Right renal pelvis (tissue), 4 donors: ENCODE results near the gene IRF9. TPM values are rescaled to one million over a fixed set of nuclear protein-coding genes. Genes with fewer than 3 reads are reported as not detected.

Experiments
- DNase-seq, 4 donors: peaks; one replicate each; pipeline ENCODE4 v3.0.0-alpha.2; 2013; ENCODE audit warnings: low read depth in 4 of 4, low spot score in 3 of 4, missing footprints in 1 of 4
- polyA plus RNA-seq, 4 donors: library from polyadenylated mRNA; unstranded; fragments of 120-200 nt; gene quantifications; one replicate each; pipeline ENCODE4 v1.2.1, GENCODE V29; 2013; ENCODE audit not compliant: insufficient read length in 4 of 4

The IRF9 gene
- polyA plus RNA-seq, 4 donors: 45.4 to 65.2 (median 60.4) TPM

DNA sequence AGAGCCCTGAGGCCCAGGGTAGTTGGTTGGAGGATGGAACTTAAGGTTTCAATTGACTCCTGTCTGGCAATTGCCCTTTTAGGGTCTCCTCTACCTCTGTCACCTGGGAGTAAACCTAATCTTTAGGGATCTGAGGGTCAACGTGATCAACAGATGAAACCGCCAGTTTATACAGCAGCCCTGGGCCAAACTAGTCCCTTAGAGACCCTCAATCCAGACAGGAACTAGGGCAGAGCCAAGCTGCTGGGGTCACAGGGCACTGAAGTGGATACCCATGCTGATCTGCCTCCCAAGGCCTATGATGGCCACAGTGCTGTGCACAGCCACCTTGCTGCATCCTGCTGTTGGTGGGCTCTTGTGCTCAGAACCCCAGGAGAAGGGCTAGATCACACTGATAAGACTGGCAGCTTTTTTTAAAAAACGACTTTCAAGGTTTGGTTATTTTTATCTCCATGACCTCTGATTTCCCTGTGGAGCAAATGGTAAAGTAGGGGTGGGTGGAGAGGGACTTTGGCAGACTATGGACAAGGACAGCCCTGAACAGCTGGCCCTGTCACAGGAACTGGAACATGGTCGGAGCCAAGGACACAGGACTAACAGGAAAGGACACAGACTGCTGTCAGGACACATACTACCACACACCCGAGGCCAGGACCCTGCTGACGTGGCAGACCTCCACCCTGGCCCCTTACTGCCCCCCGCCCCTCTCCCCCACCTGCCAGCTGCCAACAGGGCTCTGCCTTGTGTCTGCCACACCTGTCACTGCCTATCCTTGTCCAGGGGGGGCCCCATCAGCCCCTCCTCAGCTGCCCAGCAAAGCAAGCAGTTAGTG, 30.1 kb upstream of the IRF9 start:
- no peak for DNase-seq

DNA sequence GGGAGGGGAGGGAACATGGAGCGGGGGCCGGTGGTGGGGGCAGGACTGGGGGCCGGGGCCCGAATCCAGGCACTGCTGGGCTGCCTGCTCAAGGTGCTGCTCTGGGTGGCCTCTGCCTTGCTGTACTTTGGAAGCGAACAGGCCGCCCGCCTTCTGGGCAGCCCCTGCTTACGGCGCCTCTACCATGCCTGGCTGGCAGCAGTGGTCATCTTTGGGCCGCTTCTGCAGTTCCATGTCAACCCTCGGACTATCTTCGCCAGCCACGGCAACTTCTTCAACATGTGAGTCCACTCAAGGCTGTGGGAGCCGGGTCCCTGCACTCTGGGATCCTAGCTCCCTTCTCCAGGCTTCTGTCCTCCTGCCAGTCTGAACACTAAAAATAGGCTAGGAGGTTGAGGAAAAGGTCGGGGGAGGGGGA, 29.5 kb upstream of the IRF9 start:
- DNase-seq: no peak

DNA sequence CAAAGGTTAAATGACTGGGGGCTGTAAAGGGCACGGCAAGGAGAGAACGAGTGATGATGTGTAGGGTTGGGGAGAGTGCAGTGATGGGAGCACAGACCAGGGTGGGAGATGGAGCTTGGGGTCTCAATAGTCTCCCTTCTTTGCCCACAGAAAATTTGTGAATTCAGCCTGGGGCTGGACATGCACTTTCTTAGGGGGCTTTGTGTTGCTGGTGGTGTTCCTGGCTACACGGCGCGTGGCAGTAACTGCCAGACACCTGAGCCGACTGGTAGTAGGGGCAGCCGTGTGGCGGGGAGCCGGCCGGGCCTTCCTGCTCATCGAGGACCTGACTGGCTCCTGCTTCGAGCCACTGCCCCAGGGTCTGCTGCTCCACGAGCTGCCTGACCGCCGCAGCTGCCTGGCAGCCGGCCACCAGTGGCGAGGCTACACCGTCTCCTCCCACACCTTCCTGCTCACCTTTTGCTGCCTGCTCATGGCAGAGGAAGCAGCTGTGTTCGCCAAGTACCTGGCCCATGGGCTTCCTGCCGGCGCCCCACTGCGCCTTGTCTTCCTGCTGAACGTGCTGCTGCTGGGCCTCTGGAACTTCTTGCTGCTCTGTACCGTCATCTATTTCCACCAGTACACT, 28.9 kb upstream of the IRF9 start:
- DNase-seq: no peak

DNA sequence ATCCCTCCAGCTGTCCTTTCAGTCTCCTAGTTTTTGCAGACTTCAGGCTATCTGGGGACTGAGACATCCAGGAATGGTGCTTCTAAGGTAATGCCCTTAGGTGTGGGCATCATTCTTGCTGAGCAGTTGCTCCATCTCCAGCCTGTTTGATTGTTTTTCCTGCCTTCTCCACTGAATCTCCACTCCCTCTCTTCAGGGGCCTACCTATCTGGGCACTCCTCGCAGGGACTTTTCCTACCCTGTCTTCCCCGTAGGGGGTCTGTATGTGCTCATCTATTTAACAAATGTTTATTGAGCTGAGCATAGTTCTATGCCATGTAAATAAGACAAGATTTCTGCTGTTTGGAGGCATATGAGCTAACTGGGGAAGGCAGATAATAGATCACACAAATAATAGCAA, 28.1 kb upstream of the IRF9 start:
- no peak for DNase-seq

DNA sequence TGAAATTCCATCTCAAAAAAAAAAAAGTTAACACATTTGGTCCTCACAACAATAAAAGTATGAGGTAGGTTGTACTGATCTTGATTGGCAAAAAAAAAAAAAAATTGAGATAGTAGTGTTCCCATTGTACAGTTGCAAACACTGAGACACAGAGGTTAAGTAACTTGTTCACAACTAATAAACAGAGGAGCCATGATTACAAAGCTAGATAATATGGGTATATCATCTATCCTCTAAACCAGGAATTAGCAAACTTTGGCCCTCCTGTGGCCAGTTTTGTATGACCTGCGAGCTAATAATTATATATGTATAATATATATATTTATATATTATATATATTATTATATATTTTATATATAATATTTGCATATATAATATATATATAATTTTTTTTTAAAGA, 27.3 kb upstream of the IRF9 start:
- no peak for DNase-seq

DNA sequence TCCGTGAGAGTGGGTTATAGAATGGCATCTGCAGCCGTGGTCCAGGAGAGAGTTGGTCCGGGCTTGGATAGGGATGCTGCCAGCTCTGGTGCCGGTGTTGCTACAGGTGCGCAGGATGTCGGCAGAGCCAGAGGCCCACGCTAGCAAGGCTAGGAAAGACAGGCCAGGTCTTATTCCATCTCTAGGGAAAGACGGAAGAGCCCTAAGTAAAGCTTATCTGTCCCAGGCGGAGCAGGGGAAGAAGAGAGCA, 25.6 kb upstream of the IRF9 start:
- DNase-seq: no peak

DNA sequence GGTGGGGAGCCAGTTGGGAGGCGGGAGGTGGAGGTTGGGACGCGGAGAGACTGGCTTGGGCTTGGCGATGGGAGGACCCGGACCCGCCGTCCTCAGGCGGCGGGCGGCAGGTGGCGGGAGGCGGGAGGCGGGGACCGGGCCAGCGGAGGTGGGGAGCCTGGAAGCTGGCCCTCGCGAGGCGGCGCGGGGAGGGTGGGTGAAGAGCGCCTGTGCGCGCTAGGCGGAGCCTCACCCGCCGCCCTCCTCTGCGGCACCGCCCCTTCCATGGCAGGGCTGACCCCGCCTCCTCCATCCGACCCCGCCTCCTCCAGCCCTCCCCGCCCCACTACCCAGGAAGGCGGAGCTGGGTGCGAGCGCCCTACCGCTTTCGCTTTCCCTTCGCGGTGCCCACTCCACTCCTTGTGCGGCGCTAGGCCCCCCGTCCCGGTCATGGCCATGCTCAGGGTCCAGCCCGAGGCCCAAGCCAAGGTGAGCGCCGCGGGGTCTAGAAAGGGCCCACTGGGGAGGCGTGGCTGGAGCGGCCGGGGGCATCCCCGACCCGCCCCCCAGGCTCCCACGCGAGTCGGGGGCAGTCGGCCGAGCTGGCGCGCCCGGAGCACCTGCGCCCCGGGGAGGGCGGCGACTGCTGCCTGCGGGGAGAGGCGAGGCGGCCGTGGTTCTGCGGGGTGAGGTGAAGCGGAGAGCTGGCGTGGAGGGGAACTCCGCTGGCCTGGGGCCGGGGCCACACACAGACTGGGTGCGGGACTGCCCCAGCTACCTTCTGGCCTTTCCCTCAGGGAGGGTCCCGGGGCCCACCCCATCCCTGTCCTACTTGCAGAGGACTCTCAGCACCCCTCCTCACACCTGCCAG, 25.0 kb upstream of the IRF9 start, which contains the start of gene PSME1:
TSS of gene PSME1 (plus strand) at position 361 of the 850 bp plus-strand sequence. CDS start at position 430, 69 bp downstream.
- peak; percentile 76 to 84 (median 81) for DNase-seq

DNA sequence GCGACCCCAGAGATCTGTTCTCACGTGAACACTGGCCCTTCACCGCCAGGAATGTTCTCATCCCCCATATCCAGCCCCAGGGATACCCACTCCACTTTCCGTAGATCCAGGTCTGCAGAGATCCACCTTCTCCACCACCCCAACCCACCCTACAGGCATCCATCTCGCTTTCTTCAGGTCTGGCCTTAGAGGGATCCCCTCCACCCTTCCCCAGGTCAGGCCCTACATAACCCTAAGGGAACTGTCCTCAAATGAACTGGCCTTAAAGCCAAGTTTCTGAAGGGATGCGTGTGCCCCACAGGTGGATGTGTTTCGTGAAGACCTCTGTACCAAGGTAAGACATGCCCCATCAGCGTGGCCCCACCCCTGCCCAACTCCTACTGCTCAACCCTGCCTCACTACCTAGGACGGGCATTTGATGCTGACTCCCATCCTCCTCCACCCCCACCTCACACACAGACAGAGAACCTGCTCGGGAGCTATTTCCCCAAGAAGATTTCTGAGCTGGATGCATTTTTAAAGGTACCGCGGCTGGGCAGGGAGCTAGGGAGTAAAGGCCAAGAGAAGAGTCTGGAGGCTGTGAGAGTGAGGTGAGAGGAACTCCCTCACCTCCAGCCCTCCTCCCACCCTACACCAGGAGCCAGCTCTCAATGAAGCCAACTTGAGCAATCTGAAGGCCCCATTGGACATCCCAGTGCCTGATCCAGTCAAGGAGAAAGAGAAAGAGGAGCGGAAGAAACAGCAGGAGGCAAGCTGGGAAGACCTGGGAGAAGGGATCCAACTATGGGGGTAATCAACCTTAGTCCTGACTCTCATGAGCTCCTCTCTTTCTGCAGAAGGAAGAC, 24.2 kb upstream of the IRF9 start:
- no peak for DNase-seq

DNA sequence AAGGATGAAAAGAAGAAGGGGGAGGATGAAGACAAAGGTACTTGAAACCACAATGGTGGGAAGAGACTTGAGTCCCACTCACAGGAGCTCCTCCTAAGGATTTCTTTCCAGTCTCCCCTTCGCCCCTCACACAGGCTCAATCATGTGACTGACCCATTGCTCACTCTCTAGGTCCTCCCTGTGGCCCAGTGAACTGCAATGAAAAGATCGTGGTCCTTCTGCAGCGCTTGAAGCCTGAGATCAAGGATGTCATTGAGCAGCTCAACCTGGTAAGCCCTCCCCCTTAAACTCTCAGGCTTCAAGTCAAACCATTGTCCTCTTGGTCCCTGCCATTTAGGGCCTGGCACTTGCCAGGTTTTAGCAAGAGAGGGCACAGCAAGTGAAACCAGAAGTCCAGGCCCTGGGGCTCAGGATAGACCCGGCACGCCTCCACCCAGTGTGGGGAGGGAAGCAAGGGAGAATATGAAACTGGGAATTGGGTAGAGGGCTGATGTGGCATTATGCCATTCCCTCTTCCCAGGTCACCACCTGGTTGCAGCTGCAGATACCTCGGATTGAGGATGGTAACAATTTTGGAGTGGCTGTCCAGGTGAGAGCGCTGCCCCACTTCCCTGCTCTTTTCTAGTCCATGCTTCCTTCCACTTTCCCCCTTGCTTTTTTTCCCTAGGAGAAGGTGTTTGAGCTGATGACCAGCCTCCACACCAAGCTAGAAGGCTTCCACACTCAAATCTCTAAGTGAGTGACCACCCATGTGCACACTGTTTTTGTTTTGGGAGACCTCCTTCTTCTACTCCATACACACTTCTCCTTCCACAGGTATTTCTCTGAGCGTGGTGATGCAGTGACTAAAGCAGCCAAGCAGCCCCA, 23.3 kb upstream of the IRF9 start:
- DNase-seq: no peak

DNA sequence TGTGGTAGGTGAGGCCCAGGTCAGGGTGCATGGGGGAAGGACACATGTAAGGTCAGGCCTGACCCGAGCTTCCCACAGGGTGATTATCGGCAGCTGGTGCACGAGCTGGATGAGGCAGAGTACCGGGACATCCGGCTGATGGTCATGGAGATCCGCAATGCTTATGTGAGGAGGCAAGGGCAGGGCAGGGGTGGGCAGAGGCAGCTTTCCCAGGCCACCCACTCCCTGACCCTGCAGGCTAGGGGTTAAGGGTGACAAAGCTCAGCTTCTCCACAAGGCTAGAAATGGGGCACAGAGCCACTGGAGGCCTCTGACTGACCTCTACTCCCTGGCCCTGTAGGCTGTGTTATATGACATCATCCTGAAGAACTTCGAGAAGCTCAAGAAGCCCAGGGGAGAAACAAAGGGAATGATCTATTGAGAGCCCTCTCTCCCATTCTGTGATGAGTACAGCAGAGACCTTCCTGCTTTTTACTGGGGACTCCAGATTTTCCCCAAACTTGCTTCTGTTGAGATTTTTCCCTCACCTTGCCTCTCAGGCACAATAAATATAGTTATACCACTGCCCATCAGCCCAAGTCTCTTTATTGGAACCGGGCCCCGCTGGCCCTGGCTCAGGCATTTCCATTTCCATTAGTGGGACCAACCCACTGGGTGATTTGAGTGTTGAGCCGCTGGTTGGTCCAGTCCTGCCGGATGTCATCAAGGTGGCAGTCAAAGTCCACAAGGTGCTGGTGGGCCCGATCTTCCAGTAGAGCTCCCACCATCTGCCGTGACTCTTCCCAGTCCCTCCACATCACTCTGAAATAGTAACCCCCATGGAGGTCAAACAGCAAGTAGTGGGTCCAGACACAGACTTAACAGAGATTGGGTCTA, 22.4 kb upstream of the IRF9 start:
- no peak for DNase-seq

DNA sequence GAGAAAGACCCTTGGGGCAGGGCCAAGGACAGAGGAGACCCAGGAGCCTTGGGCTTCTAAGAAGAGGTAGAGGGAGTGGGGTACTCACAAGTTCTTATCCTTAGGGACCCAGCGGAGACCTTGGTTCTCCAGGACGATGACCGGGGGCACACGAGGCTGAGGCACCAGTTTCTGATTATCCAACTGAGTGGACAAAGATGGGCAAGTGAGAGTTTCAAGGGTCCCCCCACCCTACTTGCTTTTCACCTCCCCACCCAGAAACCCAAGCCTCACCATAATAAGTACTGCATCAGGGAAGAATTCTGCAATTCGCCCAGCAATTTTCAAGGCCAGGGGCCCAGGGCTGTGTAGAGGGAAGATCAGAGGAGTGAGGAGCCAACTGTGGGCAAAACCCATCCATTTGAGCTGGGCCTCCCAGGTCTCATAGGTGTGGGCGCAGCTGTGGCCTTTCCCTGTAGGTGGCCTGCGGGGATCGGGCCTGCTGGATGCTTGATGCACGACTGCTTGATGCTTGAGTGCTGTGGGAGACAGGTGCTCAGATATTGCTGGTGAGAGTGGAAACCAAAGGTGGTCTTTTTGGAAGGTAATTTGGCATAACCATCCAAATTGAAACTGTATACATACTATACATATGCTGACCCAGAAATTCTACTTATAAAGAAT, 21.7 kb upstream of the IRF9 start:
- no peak for DNase-seq

DNA sequence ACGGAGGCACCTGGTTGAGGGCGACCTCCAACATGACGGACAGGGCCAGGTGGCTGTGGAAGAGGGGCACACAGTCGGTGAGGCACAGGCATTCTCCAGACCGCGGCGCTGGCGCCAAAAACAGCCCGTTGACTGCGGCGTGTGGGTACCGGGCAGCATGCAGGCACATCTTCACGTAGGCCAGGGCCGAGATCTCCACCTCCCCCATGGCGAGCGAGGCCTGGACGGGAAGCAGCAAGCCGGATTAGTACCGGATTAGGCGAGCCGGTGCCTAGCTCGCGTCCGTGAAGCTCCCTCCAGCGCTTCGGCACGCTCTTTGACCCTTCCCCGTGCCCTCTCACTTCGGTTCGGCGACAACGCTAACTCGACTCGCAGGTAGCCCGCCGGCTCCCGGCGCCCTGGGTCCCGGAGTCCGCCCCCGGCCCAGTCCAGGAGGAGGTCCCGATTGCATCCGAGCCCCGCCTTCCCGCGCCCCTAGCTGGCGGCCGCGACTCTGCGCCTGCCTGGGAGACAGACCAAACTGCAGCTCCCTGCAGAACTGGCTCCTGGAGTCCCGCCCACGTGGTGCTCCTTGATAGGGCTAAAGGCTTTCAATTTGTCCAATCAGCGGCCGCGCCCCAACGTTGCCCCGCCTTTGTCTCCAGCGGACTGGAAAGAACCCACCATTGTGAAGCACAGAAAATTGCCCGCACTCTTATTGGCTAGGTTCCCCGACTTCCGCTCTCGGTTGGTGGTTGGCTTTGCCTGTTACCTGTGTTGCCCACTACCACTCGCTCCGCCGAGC, 19.8 kb upstream of the IRF9 start, which contains the start of gene EMC9:
TSS of gene EMC9 (minus strand) at position 495 of the 784 bp plus-strand sequence. CDS start at position 208, 287 bp downstream.
- DNase-seq: peak; percentile 99 to 100 (median 99)

DNA sequence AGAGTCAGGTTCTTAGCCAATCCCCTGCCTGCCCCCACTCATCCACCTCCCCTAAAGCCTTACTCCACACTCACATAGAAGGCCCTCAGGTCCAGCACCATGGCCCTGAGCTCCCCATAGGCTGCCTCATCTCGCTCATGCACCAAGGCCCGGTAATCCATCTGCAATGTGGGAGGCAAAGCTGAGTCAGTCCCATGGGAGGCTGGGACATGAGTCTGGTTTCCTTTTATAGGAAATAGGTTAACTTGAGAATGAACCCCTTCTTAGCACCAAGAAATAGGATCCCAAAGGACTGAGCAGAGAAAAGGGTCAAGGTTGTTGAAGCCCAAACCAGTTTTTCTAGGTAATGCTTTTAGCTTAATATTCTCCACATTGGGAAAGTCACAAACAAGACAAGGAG, 17.6 kb upstream of the IRF9 start:
- DNase-seq: no peak

DNA sequence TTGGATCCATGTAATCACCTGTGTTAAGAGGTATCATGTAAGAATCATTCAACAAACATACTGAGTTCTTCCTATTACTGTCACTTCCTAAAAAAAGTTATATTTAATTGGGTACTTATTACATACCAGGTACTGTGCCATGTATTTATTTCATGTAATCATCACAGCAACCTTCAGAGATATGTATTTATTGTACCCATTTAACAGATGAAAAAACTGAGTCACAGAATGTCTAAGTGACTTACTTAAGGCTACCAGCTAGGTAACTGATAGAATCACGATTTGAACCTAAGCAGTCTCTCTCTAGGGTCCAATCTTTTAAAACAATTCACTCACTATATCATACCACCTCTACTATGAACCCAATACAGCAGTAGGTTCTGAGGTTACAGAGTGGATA, 16.6 kb upstream of the IRF9 start:
- DNase-seq: no peak

DNA sequence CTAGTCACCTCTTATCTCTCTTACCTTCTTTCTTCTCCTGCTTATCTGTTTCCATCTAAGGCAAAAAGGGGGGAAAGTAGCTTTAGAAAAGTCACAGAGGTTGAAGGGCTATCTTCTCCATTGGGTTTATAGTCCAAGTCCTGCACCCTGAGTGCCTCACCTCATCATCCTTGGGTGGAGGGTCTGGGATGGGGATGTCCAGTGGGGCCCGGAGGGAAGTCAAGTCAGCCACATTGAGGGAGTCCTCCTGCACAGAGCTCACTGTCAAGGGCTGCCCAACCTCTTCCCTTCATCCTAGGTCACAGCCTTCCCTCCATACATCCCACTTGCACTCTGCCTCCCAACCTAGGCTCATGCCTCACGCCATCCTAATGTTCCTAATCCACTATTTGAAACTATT, 15.8 kb upstream of the IRF9 start:
- no peak for DNase-seq

DNA sequence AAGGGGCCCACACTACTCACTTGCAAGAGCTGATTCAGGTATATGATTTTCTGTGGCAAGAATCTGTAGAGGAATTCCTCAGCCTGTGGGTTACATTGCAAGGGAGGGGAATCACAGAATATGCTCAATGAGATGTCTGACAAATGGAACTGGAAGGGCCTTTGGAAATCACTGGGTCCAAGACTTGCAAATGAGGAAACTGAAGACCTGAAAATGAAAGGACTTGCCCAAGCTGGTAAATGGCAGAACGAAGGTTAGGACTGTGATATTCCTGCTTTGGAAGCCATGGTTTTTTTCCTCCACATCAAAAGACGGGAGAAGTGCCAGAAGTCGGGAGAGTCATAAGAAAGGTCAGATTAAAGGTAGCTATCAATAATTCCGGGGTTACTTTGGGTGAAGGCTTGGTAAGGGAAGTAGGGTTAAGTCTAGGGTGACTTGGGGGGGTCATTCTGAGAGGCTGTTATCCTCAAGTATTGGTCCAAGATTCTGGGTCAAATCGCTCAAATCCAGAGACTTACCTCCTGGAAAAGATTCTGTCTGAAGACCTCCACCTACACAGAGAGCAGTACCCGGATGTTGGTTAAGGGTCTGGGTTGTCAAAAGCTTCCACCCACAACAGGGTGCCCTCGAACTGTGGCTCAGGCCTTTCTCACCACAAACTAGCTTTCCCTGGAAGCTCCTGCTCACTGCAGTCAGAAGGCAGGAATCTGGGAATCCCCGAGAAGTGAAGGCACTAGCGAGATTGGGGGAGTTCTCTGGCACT, 15.2 kb upstream of the IRF9 start:
- DNase-seq: no peak
